Measurements from ENCODE around the gene LONRF2.

- TF ChIP-seq CTCF (conservative IDR thresholded peaks at IDR 0.05; ENCODE audit: low read depth, low read length) = no peak
- TF ChIP-seq EZH2 (IDR thresholded peaks at IDR 0.05; ENCODE audit: borderline replicate concordance, low read depth, low read length, poor library complexity, severe bottlenecking) = no peak
Observed at GRCh38 chr2:100244881-100245605, 77.3 kb downstream of the LONRF2 start.
